Endothelial cell of umbilical vein (primary cell): Measurements from ENCODE around the gene MIB1. TPM values are rescaled to one million over a fixed set of nuclear protein-coding genes. Genes with fewer than 3 reads are reported as not detected.

Experiments
- BruUV-seq: library from RNA; stranded (reverse); fragments of 400-500 nt; replicated peaks from 2 replicates; lab custom pipeline; 2021; lab: Mats Ljungman, UMichigan
- CTCF ChIA-PET: fragments of 300-600, 350-600 bp; sonication (Branson Sonifier 250); formaldehyde crosslinking; loops from one replicate; lab custom pipeline; 2021; ENCODE audit warnings: antibody characterized with exemption, inconsistent platforms; lab: Charles Lee
- POLR2A ChIA-PET: fragments of 300-600, 350-600 bp; sonication (Branson Sonifier 250); formaldehyde crosslinking; loops from one replicate; lab custom pipeline; 2021; ENCODE audit warnings: antibody characterized with exemption, inconsistent platforms; lab: Charles Lee
- DNase-seq: peaks from one replicate; pipeline ENCODE4 v3.0.0-alpha.2; 2011; ENCODE audit warnings: low read depth, low spot score
- FAIRE-seq: peaks from 2 replicates; lab custom pipeline; 2011; peaks lifted over from hg19 to GRCh38; lab: Jason Lieb, UNC
- H2AFZ ChIP-seq: 2 replicates; pipeline ENCODE4 v1.6.0; 2012; ENCODE audit warnings: low read depth, low read length, control low read depth, inconsistent platforms
- H3K27ac ChIP-seq: 2 replicates; pipeline ENCODE4 v1.5.1; 2011; ENCODE audit warnings: low read depth, mild to moderate bottlenecking, control low read depth, low read length, moderate library complexity; ENCODE audit not compliant: insufficient read depth
- H3K27me3 ChIP-seq, 2 experiments: 2 replicates each; pipeline versions ENCODE4 v1.6.0 to v1.6.1; 2011; ENCODE audit warnings: low read length in 2 of 2, mixed read lengths in 1 of 2; ENCODE audit not compliant: control insufficient read depth in 2 of 2, insufficient read depth in 2 of 2
- H3K36me3 ChIP-seq, 2 experiments: 2 replicates in 1 of 2; 3 replicates in 1 of 2; pipeline ENCODE4 v1.5.1; 2011; ENCODE audit warnings: low read length in 2 of 2, mild to moderate bottlenecking in 1 of 2, moderate library complexity in 1 of 2; ENCODE audit not compliant: control insufficient read depth in 2 of 2, insufficient read depth in 2 of 2; ENCODE audit errors: extremely low read depth in 1 of 2
- H3K4me1 ChIP-seq: 3 replicates; pipeline ENCODE4 v1.5.1; 2011; ENCODE audit warnings: mild to moderate bottlenecking, low read length; ENCODE audit not compliant: control insufficient read depth, insufficient read depth; ENCODE audit errors: extremely low read depth
- H3K4me2 ChIP-seq: 2 replicates; pipeline ENCODE4 v1.6.1; 2011; ENCODE audit warnings: low read length, control low read depth, mixed read lengths; ENCODE audit not compliant: insufficient read depth
- H3K4me3 ChIP-seq, 3 experiments: fragments of 200-600 bp in 1 of 3; sonication (generic), shearing (Covaris generic) in 1 of 3; replicated peaks in 1 of 3; 2 replicates each; pipeline ENCODE4 v1.5.1; 2011 to 2016; ENCODE audit warnings: control low read depth in 3 of 3, low read length in 3 of 3, mild to moderate bottlenecking in 2 of 3, inconsistent platforms in 1 of 3, low read depth in 1 of 3, moderate library complexity in 1 of 3; ENCODE audit not compliant: insufficient read depth in 1 of 3
- H3K79me2 ChIP-seq: 2 replicates; pipeline ENCODE4 v1.6.0; 2012; ENCODE audit warnings: low read length, inconsistent platforms; ENCODE audit not compliant: control insufficient read depth, insufficient read depth
- H3K9ac ChIP-seq: replicated peaks from 2 replicates; pipeline ENCODE3; 2011; ENCODE audit warnings: low read length, control low read depth; ENCODE audit not compliant: insufficient read depth; ENCODE audit errors: extremely low read depth
- H3K9me1 ChIP-seq: replicated peaks from 3 replicates; pipeline ENCODE4 v1.6.0; 2011; ENCODE audit warnings: mild to moderate bottlenecking, low read length; ENCODE audit not compliant: control insufficient read depth, insufficient read depth; ENCODE audit errors: extremely low read depth
- H3K9me3 ChIP-seq: replicated peaks from 2 replicates; pipeline ENCODE4 v1.5.1; 2012; ENCODE audit warnings: low read length, inconsistent platforms; ENCODE audit not compliant: control insufficient read depth, insufficient read depth
- H4K20me1 ChIP-seq: replicated peaks from 2 replicates; pipeline ENCODE3; 2011; ENCODE audit warnings: mild to moderate bottlenecking, low read length; ENCODE audit not compliant: control insufficient read depth, insufficient read depth; ENCODE audit errors: extremely low read depth
- CTCF ChIP-seq, 2 donors: IDR thresholded peaks; 1 replicate in 1 of 2; 2 replicates in 1 of 2; pipeline ENCODE4 v1.5.1; 2011; ENCODE audit warnings: low read length in 2 of 2, mild to moderate bottlenecking in 2 of 2, moderate library complexity in 2 of 2, control low read depth in 1 of 2, inconsistent platforms in 1 of 2, low read depth in 1 of 2; ENCODE audit not compliant: insufficient read depth in 1 of 2; ENCODE audit errors: extremely low read depth in 1 of 2
- EZH2 ChIP-seq: IDR thresholded peaks from 2 replicates; pipeline ENCODE4 v1.6.1; 2012; ENCODE audit warnings: borderline replicate concordance, low read depth, mild to moderate bottlenecking, moderate library complexity, low read length, inconsistent platforms; ENCODE audit not compliant: severe bottlenecking
- FOS ChIP-seq: IDR thresholded peaks from 2 replicates; pipeline ENCODE4 v1.6.1; 2011; ENCODE audit warnings: mild to moderate bottlenecking, low read length, moderate library complexity, borderline replicate concordance; ENCODE audit not compliant: insufficient read depth
- GATA2 ChIP-seq: IDR thresholded peaks from 2 replicates; pipeline ENCODE4 v1.7.0; 2011; ENCODE audit warnings: low read depth, mild to moderate bottlenecking, moderate library complexity, mixed read lengths, low read length; ENCODE audit not compliant: insufficient read length, insufficient read depth
- JUN ChIP-seq: IDR thresholded peaks from 2 replicates; pipeline ENCODE4 v1.6.1; 2011; ENCODE audit warnings: borderline replicate concordance, low read depth; ENCODE audit not compliant: insufficient read length, insufficient read depth
- MYC ChIP-seq: IDR thresholded peaks from one replicate; pipeline ENCODE4 v1.6.1; 2011; ENCODE audit warnings: mild to moderate bottlenecking, low read depth, low read length
- POLR2A ChIP-seq: IDR thresholded peaks from 2 replicates; pipeline ENCODE4 v1.6.1; 2012; ENCODE audit warnings: low read depth, mild to moderate bottlenecking, control low read depth, low read length
- POLR2AphosphoS5 ChIP-seq: IDR thresholded peaks from 2 replicates; pipeline ENCODE4 v1.6.1; 2012; ENCODE audit warnings: low read depth, mild to moderate bottlenecking, control low read depth, low read length, moderate library complexity; ENCODE audit not compliant: insufficient read depth
- dilution Hi-C: fragments of 300-500 bp; cut with MboI; formaldehyde crosslinking; loops from one replicate; pipeline ENCODE4 v1.15.0; 2019; ENCODE audit warnings: low sequenced_read_pairs; ENCODE audit not compliant: extremely low pct_ligation_motif_present
- intact Hi-C: fragments of 100-400 bp; cut with micrococcal nuclease; formaldehyde crosslinking; loops from one replicate; pipeline ENCODE4 v1.10.0; 2022
- polyA plus RNA-seq, 4 experiments: library from polyadenylated mRNA; depleted of rRNA in 3 of 4; stranded (reverse) in 3 of 4; unstranded in 1 of 4; fragments of >200 nt; gene quantifications; 2 replicates each; pipeline versions ENCODE4 v1.2.1 to v1.2.3, GENCODE V29; 2011 to 2012; ENCODE audit warnings: missing spikeins in 1 of 4
- total RNA-seq: library from RNA; stranded (reverse); gene quantifications from 2 replicates; pipeline ENCODE4 v1.2.3, GENCODE V29; 2021
- TF ChIP-seq, protein P1 (sequence below): IDR thresholded peaks from 2 replicates; pipeline ENCODE4 v1.6.1; 2011; ENCODE audit not compliant: insufficient read depth, insufficient read length

The MIB1 gene
- total and polyA plus RNA-seq, 2 donors (not counting 3 experiments of a cell fraction or from before 2014, with no cell fraction given) = 6.3 to 37.5 TPM

DNA sequence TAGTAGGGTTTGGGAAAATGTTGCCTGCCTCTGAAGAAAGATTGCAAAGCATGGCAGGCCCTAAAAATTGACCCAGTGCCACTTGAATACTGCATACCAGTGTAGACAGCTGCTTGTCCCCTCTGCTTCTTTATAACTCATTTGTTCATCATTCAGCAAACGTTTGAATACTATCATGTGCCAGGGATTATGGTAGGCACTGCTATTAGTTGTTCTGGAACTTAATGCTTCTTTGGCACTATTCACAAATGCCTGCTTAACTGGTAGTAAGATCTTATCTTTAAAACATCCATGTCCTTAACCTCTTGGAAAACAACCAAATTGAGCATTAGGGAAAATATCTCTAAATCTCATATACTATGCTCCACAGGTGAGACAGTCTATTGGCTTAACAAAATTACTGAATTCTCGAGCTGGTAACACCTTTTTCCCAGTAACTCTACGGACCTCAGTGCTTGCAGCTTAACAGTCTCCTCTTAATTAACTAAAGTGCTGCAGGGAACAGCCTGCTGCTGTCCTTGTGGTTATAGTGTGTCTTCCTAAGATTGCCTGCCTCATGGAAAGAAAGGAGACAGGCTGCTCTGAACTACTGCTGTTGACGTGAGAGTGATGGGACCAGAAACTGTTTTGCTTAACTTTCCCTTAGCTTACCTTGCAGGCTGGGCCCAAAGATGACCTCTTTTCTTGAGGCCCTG, 93.2 kb downstream of the MIB1 start:
- H3K4me3 ChIP-seq = no peak overlapping the region
- FAIRE-seq (no peak), DNase-seq (peak; percentile 25)
- intact Hi-C loops (no loop called here), dilution Hi-C loops (no loop called here)
- no peak overlapping the region for H3K27ac ChIP-seq
- H3K4me2 ChIP-seq = peak overlapping the region; percentile 52
- peaks cover 2% of the 10 kb centered on the region for H3K9me1 ChIP-seq
- ChIA-PET CTCF (interaction anchor here (0.5 to 1.2 kb wide), 3 partner anchors 14 to 263 kb away, joined by 3 to 5 read pairs (median 3); no protein-coding TSS in a partner anchor), POLR2A (interaction anchor here (0.6 kb wide), 1 partner anchor 28 kb away, joined by 7 read pairs; no protein-coding TSS in a partner anchor)
- no TSS peak for BruUV-seq
- H3K27me3 ChIP-seq = no peaks in the 10 kb centered on the region
- H3K36me3 ChIP-seq = peaks cover 0 to 1% of the 10 kb centered on the region in 2 experiments
- TF ChIP-seq FOS (no peak), POLR2AphosphoS5 (no peak), GATA2 (peak; percentile 22)
- H3K9me3 ChIP-seq = no peaks in the 10 kb centered on the region
- H3K4me1 ChIP-seq = peaks cover 15% of the 10 kb centered on the region
- H2AFZ ChIP-seq = no peak overlapping the region
- no peaks in the 10 kb centered on the region for H3K79me2 ChIP-seq
- H4K20me1 ChIP-seq = no peaks in the 10 kb centered on the region
- H3K9ac ChIP-seq = no peak overlapping the region

DNA sequence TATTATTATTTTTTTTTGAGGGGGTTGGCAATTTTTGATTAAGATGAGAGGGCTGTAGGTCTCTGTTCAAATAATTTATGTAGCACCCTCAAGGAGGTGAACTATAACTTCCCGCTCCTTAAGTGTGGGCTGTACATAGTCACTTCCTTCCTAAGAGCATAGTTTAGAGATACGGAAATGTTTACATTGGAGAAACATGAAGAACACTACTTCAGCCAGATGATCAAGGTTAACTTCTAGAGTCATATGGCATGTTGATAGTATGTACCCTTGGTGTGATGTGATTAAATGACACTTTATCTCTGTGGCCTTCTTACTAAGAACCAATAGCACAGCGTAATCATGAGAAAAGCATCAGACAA, 93.7 kb downstream of the MIB1 start:
- Histone ChIP-seq H3K4me2 (peak overlapping the region; percentile 52), H3K9me3 (no peaks in the 10 kb centered on the region), H3K9me1 (peaks cover 2% of the 10 kb centered on the region), H3K9ac (no peak overlapping the region), H3K27ac (peak overlapping the region; percentile 41), H3K27me3 (no peaks in the 10 kb centered on the region), H4K20me1 (no peaks in the 10 kb centered on the region), H3K4me3 (no peak overlapping the region), H3K36me3 (peaks cover 0 to 2% of the 10 kb centered on the region in 2 experiments), H2AFZ (no peak overlapping the region), H3K4me1 (peaks cover 15% of the 10 kb centered on the region), H3K79me2 (no peaks in the 10 kb centered on the region)
- dilution Hi-C loops (no loop called here), intact Hi-C loops (no loop called here)
- BruUV-seq = no TSS peak
- DNase-seq = peak; percentile 62
- TF ChIP-seq POLR2A (no peak), FOS (peak; percentile 13), GATA2 (peak; percentile 46), POLR2AphosphoS5 (peak; percentile 29), CTCF (IDR thresholded peaks at IDR 0.05; ENCODE audit: extremely low read depth in 1 of 2, insufficient read depth in 1 of 2, low read depth in 1 of 2, low read length in 2 of 2) (no peak), MYC (no peak), JUN (peak; percentile 20), EZH2 (no peak)
- TF ChIP-seq, protein P1, sequence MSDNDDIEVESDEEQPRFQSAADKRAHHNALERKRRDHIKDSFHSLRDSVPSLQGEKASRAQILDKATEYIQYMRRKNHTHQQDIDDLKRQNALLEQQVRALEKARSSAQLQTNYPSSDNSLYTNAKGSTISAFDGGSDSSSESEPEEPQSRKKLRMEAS = no peak
- CTCF ChIA-PET = interaction anchor here (1.2 kb wide), 1 partner anchor 14 kb away, joined by 5 read pairs; no protein-coding TSS in a partner anchor
- FAIRE-seq = peak; percentile 72
- POLR2A ChIA-PET = no interaction called here
